DOHH2 (cell line): ENCODE measurements around the gene ARHGAP6.

Experiments
- H3F3A ChIP-seq: fragments of 200-600 bp; sonication (generic), shearing (Covaris generic); 2 replicates; pipeline ENCODE4 v1.6.0; 2016; ENCODE audit warnings: antibody characterized with exemption, mild to moderate bottlenecking; ENCODE audit not compliant: control insufficient read depth, insufficient read depth
- H3K27ac ChIP-seq: fragments of 200-600 bp; sonication (generic); 2 replicates; pipeline ENCODE4 v1.5.1; 2014; ENCODE audit warnings: low read depth, mild to moderate bottlenecking, low read length, moderate library complexity
- H3K27me3 ChIP-seq: fragments of 200-600 bp; sonication (generic); 2 replicates; pipeline ENCODE4 v1.6.1; 2014; ENCODE audit warnings: mild to moderate bottlenecking, low read length, mixed read lengths; ENCODE audit not compliant: control insufficient read depth
- H3K36me3 ChIP-seq: fragments of 200-600 bp; sonication (generic); 2 replicates; pipeline ENCODE4 v1.6.1; 2014; ENCODE audit warnings: mild to moderate bottlenecking, low read length, moderate library complexity, mixed read lengths; ENCODE audit not compliant: control insufficient read depth
- H3K4me1 ChIP-seq: fragments of 200-600 bp; sonication (generic); 2 replicates; pipeline ENCODE4 v1.6.1; 2014; ENCODE audit warnings: mild to moderate bottlenecking, low read length, mixed read lengths; ENCODE audit not compliant: control insufficient read depth
- H3K4me2 ChIP-seq: fragments of 200-600 bp; sonication (generic); 2 replicates; pipeline ENCODE4 v1.6.0; 2014; ENCODE audit warnings: mild to moderate bottlenecking, low read length, moderate library complexity
- H3K4me3 ChIP-seq: fragments of 200-600 bp; sonication (generic); 2 replicates; pipeline ENCODE4 v1.5.1; 2014; ENCODE audit warnings: mild to moderate bottlenecking, low read length, mixed read lengths
- H3K79me2 ChIP-seq: fragments of 200-600 bp; sonication (generic); 2 replicates; pipeline ENCODE4 v1.6.1; 2014; ENCODE audit warnings: mild to moderate bottlenecking, low read length, mixed read lengths; ENCODE audit not compliant: control insufficient read depth
- H3K9me2 ChIP-seq: fragments of 200-600 bp; sonication (generic); replicated peaks from 2 replicates; pipeline ENCODE4 v1.6.1; 2014; ENCODE audit warnings: mild to moderate bottlenecking, low read length, mixed read lengths; ENCODE audit not compliant: control insufficient read depth
- H3K9me3 ChIP-seq: fragments of 200-600 bp; sonication (generic); 2 replicates; pipeline ENCODE4 v1.6.1; 2014; ENCODE audit warnings: antibody characterized with exemption, low read length, mixed read lengths; ENCODE audit not compliant: control insufficient read depth, insufficient read depth
- H4K20me1 ChIP-seq: fragments of 200-600 bp; sonication (generic); 2 replicates; pipeline ENCODE4 v1.6.0; 2014; ENCODE audit warnings: low read depth, mild to moderate bottlenecking, antibody characterized with exemption, low read length, moderate library complexity; ENCODE audit not compliant: control insufficient read depth, insufficient read depth
- CTCF ChIP-seq: fragments of 200-600 bp; sonication (generic); IDR thresholded peaks from one replicate; pipeline ENCODE4 v1.5.1; 2014; ENCODE audit warnings: antibody characterized with exemption, mild to moderate bottlenecking, low read depth, low read length; ENCODE audit not compliant: poor library complexity, severe bottlenecking
- EZH2phosphoT487 ChIP-seq: fragments of 200-600 bp; sonication (generic); IDR thresholded peaks from 2 replicates; pipeline ENCODE4 v1.6.1; 2017; ENCODE audit warnings: borderline replicate concordance, mild to moderate bottlenecking, antibody characterized with exemption, low read length, moderate library complexity, mixed read lengths

The ARHGAP6 gene

GRCh38 chrX:11431786-11432185 lies 233.9 kb downstream of the ARHGAP6 start:
- H4K20me1 ChIP-seq = no peaks in the 10 kb centered on the region
- no peaks in the 10 kb centered on the region for H3K27me3 ChIP-seq
- H3K79me2 ChIP-seq = no peaks in the 10 kb centered on the region
- TF ChIP-seq CTCF (no peak), EZH2phosphoT487 (no peak)
- H3F3A ChIP-seq = no peaks in the 10 kb centered on the region
- H3K27ac ChIP-seq = no peak overlapping the region
- H3K4me3 ChIP-seq = no peak overlapping the region
- H3K4me1 ChIP-seq = no peaks in the 10 kb centered on the region
- no peaks in the 10 kb centered on the region for H3K36me3 ChIP-seq
- H3K9me3 ChIP-seq = no peaks in the 10 kb centered on the region
- no peaks in the 10 kb centered on the region for H3K9me2 ChIP-seq
- H3K4me2 ChIP-seq = no peak overlapping the region

- TF ChIP-seq EZH2phosphoT487 (no peak), CTCF (no peak)
- no peak overlapping the region for H3K4me2 ChIP-seq
- H3K9me3 ChIP-seq = no peaks in the 10 kb centered on the region
- H3K27me3 ChIP-seq = no peaks in the 10 kb centered on the region
- H3K27ac ChIP-seq = no peak overlapping the region
- no peaks in the 10 kb centered on the region for H3K9me2 ChIP-seq
- no peaks in the 10 kb centered on the region for H3K36me3 ChIP-seq
- H4K20me1 ChIP-seq = no peaks in the 10 kb centered on the region
- H3K4me1 ChIP-seq = no peaks in the 10 kb centered on the region
- no peaks in the 10 kb centered on the region for H3K79me2 ChIP-seq
- H3F3A ChIP-seq = no peaks in the 10 kb centered on the region
- no peak overlapping the region for H3K4me3 ChIP-seq
Observed at GRCh38 chrX:11430271-11430670, 235.4 kb downstream of the ARHGAP6 start.

GRCh38 chrX:11429538-11430085 lies 236.1 kb downstream of the ARHGAP6 start:
- H3K4me3 ChIP-seq = no peak overlapping the region
- H3K36me3 ChIP-seq = no peaks in the 10 kb centered on the region
- H4K20me1 ChIP-seq = no peaks in the 10 kb centered on the region
- no peaks in the 10 kb centered on the region for H3K4me1 ChIP-seq
- H3K4me2 ChIP-seq = no peak overlapping the region
- no peaks in the 10 kb centered on the region for H3K79me2 ChIP-seq
- H3K27ac ChIP-seq = no peak overlapping the region
- no peaks in the 10 kb centered on the region for H3K27me3 ChIP-seq
- TF ChIP-seq CTCF = no peak
- TF ChIP-seq EZH2phosphoT487 = no peak
- H3F3A ChIP-seq = no peaks in the 10 kb centered on the region
- no peaks in the 10 kb centered on the region for H3K9me2 ChIP-seq
- H3K9me3 ChIP-seq = no peaks in the 10 kb centered on the region
